Astrocyte (in vitro differentiated cells and primary cell): ENCODE results near the gene MORN5.

Experiments used
- EZH2 ChIP-seq: IDR thresholded peaks from 2 replicates; pipeline ENCODE4 v1.6.1; 2012; ENCODE audit warnings: mild to moderate bottlenecking, low read length, inconsistent platforms; ENCODE audit not compliant: insufficient read depth
- TF ChIP-seq, protein P1 (sequence below): IDR thresholded peaks from 2 replicates; pipeline ENCODE4 v1.5.1; 2011; ENCODE audit warnings: low read depth, mild to moderate bottlenecking, inconsistent platforms, low read length, moderate library complexity; ENCODE audit not compliant: insufficient read depth

DNA sequence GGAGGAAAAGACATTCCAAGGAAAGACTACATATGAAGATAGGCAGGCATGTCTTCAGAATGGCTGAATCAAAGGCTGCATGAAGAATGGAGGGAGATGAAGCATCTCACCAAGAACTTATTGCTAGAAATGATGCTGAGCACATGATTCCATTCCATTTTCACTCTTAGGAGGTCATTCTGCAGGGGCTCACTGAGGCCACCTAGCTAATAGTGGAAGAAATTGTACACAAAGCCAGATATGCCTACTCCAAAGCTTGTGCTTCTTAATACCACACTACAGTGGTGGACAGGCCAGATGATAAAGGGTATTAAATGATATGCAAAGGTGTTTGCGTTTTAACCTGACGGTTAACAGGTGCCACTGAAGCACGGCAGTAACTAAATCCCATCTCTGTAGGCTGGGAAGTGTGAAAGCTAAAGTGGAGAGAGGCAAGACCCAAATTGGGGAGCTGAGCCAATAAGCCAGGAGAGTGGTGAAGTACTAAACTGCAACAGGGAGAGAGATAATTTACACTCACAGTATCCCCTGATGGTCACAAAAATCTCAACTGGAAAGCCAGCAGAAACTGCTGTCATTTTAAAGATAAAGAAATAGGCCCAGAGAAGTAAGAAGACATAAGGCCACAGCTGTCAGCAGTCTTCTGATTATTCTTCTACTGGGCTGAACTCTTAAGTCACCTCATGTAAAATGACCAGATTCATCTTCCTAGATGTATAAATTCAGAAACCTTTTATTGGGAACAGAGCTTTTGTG lies 14.7 kb upstream of the MORN5 start:
- no peak for TF ChIP-seq EZH2
- TF ChIP-seq, protein P1, sequence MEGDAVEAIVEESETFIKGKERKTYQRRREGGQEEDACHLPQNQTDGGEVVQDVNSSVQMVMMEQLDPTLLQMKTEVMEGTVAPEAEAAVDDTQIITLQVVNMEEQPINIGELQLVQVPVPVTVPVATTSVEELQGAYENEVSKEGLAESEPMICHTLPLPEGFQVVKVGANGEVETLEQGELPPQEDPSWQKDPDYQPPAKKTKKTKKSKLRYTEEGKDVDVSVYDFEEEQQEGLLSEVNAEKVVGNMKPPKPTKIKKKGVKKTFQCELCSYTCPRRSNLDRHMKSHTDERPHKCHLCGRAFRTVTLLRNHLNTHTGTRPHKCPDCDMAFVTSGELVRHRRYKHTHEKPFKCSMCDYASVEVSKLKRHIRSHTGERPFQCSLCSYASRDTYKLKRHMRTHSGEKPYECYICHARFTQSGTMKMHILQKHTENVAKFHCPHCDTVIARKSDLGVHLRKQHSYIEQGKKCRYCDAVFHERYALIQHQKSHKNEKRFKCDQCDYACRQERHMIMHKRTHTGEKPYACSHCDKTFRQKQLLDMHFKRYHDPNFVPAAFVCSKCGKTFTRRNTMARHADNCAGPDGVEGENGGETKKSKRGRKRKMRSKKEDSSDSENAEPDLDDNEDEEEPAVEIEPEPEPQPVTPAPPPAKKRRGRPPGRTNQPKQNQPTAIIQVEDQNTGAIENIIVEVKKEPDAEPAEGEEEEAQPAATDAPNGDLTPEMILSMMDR = peak; percentile 26
